Retinal pigment epithelial cell (primary cell): ENCODE data around the gene TGFB1.

ENCODE experiments used
- DNase-seq: peaks from one replicate; pipeline ENCODE4 v3.0.0-alpha.2; 2010; ENCODE audit warnings: low read depth
- H3K4me3 ChIP-seq: 2 replicates; pipeline ENCODE4 v1.5.1; 2011; ENCODE audit warnings: mild to moderate bottlenecking, low read length, control low read depth, moderate library complexity
- TF ChIP-seq, protein P1 (sequence below): conservative IDR thresholded peaks from 2 replicates; pipeline ENCODE4 v1.5.1; 2011; ENCODE audit warnings: low read depth, low read length, control low read depth, inconsistent platforms

The TGFB1 gene

DNA sequence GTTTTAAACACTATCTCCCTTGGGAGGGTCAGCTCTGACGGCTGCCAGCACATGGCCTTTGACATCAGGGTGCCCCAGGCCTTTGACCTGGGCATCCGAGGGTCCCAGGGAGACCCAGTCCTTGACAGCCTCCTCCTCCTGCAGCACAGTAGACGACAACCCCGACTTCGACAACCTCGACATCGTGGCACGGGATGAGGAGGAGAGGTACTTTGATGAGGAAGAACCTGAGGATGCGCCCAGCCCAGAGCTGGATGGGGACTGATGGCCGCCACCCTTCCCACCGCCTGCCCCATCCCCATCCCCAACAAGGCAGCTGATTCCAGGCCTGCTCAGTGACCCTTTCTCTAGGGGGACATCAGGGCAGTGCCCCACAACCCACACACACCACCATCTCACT is 31.3 kb downstream of the TGFB1 start:
- no peak overlapping the region for H3K4me3 ChIP-seq
- DNase-seq = no peak
- TF ChIP-seq, protein P1, sequence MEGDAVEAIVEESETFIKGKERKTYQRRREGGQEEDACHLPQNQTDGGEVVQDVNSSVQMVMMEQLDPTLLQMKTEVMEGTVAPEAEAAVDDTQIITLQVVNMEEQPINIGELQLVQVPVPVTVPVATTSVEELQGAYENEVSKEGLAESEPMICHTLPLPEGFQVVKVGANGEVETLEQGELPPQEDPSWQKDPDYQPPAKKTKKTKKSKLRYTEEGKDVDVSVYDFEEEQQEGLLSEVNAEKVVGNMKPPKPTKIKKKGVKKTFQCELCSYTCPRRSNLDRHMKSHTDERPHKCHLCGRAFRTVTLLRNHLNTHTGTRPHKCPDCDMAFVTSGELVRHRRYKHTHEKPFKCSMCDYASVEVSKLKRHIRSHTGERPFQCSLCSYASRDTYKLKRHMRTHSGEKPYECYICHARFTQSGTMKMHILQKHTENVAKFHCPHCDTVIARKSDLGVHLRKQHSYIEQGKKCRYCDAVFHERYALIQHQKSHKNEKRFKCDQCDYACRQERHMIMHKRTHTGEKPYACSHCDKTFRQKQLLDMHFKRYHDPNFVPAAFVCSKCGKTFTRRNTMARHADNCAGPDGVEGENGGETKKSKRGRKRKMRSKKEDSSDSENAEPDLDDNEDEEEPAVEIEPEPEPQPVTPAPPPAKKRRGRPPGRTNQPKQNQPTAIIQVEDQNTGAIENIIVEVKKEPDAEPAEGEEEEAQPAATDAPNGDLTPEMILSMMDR = no peak

DNA sequence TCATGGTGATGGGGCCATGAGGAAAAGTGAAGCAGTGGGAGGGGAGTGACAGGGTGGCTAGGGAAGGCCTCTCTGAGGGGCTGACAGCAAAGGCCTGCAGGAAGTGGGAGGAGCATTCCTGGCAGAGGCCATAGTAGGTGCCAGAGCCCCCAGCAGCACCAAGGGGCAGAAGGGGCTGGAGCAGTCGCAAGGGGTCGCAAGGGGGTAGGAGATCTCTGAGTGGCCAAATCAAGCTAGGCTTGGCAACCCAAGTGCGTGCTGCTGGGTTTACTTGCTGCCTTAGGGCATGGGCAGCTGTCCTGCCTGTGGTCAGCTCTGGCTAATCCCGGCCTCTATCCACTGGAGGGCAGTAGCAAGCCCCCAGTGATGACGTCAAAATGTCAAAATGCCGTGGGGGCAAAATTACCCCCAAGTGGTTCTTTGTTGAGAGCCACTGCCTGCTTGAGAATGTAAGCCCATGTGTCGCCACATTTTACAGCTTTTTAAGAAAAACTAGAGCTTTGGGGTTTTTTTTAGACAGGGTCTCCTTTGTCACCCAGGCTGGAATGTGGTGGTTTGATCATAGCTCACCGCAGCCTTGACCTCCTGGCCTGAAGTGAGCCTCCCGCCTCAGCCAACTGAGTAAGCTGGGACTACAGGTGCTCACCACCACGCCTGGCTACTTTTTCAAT is 32.0 kb downstream of the TGFB1 start:
- H3K4me3 ChIP-seq = no peak overlapping the region
- no peak for DNase-seq
- TF ChIP-seq, protein P1 = peak; percentile 83

DNA sequence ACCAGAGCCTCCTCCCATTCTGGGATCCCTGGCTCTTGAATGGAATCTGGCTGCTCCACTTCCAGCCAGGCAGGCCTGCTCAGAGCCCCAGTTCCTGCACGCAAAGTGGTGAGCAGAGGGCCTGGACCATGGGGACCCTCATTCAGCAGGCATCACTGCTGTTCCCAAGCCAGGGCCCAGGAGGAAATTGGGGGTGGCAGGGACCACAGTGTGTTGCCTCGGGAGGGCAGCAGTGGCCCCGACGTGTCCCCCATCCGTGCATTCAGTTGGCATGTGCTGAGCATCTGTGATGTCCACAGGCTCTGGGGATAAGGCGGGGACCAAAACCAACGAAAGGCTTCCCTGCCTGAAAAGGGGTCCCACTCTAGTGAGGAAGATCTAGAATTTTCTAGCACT is 32.5 kb downstream of the TGFB1 start:
- TF ChIP-seq, protein P1 = no peak
- H3K4me3 ChIP-seq = no peak overlapping the region
- DNase-seq = no peak

DNA sequence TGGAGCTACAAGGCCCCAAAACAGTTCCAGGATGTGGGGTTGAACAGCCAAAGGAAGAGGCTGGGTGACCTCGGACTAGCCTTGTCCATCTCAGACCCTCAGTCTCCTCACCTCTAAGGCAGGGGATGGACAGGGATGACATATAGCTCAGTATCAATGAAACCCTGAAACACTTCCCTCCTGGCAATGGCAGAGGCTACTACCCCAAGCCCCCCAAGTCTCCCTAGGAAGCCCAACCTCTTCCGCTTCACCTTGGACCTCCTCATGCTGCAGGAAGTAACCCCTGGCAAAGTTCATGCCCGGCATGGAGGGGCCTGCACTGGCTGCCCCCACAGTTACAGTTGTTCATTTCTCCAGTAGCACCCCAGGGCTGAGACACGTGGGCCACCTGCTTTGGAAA is 33.2 kb downstream of the TGFB1 start:
- DNase-seq = no peak
- TF ChIP-seq, protein P1 = no peak
- no peak overlapping the region for H3K4me3 ChIP-seq

DNA sequence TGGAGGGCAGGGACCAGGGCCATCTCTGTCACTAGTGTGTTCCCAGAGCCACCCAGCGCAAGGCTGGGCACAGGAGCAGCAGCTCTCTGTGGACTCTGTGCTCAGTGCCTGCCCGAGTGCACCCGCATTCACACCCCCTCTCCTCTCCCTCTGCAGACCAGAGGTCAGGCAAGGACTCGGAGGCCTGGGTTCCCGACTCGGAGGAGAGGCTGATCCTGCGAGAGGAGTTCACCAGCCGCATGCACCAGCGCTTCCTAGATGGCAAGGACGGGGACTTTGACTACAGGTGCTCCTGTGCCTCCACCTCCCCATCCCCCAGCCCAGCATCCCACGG is 33.6 kb downstream of the TGFB1 start:
- no peak overlapping the region for H3K4me3 ChIP-seq
- no peak for DNase-seq

DNA sequence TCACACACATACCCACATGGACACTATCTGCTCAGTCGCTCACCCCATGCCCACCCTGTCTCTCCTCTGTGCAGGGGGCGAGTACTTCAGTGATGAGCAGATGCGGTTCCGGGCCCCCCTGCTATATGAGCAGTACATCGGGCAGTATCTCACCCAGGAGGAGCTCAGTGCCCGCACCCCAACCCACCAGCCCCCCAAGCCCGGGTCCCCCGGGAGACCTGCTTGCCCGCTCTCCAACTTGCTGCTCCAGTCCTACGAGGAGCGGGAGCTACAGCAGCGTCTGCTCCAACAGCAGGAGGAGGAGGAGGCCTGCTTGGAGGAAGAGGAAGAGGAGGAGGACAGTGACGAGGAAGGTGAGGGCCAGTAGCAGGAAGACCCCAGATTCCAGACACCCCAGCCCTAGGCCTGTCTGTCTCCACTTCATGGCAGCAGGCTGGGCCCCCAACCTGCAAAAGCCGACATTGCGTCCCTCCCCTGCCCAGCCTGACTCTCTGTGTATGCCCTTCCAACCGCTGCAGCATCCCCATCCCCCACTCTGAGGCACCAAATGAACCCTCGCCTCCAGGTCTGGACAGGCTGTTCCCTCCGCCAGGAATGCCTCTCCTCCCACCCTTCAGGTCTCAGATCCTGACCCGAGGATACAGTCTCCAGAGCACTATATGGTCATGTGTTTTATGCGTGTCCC is 34.1 kb downstream of the TGFB1 start:
- TF ChIP-seq, protein P1 = no peak
- DNase-seq = no peak
- no peak overlapping the region for H3K4me3 ChIP-seq

More for the DNA sequence above, 33.6 kb downstream of the TGFB1 start:
- TF ChIP-seq, protein P1 = no peak

DNA sequence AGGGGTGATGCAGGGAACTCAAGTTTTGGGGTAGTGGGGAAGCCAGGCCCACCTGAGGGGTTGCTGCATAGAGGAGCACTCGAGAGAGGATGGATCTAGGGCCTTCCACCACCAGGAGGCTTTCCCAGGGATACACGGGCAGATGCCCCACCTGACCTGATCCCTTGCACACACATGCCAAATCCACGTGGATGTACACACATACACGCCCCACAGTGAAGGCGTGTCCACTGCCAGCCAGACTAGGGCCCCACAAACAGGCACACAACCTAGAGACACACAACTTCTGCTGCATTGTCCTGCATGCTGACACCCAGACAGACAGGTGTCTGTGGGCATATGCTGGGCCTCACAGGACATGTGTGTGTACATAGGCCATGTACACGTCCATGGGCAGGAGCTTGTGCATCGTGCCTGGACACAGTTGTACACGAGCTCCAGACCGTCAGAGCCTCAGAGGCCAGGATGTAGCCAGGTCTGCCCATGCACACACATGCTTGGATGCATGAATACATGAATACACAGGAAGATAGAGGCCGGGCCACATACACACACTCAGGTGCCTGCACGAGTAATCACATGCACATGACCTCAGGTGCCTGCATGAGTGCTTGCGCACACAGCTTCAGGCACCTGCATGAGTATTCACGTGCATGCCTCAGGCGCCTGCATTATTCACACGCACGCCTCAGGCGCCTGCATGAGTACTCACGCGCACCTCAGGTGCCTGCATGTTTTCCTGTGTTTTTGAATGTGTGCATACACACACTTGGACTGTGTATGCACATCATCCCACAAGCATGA is 34.8 kb downstream of the TGFB1 start:
- H3K4me3 ChIP-seq = no peak overlapping the region
- no peak for DNase-seq
- TF ChIP-seq, protein P1 = no peak
